ENCODE results near the gene USH2A. TPM values are rescaled to one million over a fixed set of nuclear protein-coding genes. Genes with fewer than 3 reads are reported as not detected.
A peak's percentile ranks its signal among the peaks of the same experiment; 100 is the strongest.

USH2A gene
- total RNA-seq, 6 donors from 2014 or later, result under 0.01 to 0.11 TPM; not detected in 4

DNA sequence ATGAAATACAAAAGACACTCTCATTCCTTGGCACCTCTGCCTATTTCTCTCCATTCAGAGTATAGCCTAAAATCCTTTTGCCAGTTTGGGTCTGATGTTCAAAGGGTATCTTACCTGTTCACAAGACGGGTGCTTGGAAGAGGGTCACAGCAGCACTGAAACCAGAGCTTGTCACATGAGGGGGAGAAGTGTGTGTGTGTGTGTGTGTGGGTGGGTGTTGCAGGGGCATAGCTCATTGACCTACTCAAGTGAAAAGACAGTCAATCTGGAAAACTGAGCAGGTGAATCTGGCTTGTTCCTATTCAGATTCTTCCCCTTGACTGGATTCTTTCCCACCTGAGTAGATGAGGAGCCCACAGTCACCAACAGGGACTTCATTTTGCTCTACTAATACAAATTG, 792.2 kb downstream of the USH2A start:
- ATAC-seq (ENCODE audit: low FRiP score in 2 of 2) (no peak), DNase-seq (no peak)
- no peak overlapping the region for H3K4me3 ChIP-seq
- no peaks in the 10 kb centered on the region for H3K4me1 ChIP-seq
- H3K27ac ChIP-seq, result no peak overlapping the region
- no peaks in the 10 kb centered on the region for H3K27me3 ChIP-seq
- H3K36me3 ChIP-seq, result no peaks in the 10 kb centered on the region
- H3K9me3 ChIP-seq, result no peaks in the 10 kb centered on the region
- WGBS, 2 donors, result 68 to 89% methylated on average over 1 of the region's 1 CpG
- TF ChIP-seq POLR2A (IDR thresholded peaks at IDR 0.05), result no peak
- no peak for TF ChIP-seq EP300 (IDR thresholded peaks at IDR 0.05)
- TF ChIP-seq, protein P1, sequence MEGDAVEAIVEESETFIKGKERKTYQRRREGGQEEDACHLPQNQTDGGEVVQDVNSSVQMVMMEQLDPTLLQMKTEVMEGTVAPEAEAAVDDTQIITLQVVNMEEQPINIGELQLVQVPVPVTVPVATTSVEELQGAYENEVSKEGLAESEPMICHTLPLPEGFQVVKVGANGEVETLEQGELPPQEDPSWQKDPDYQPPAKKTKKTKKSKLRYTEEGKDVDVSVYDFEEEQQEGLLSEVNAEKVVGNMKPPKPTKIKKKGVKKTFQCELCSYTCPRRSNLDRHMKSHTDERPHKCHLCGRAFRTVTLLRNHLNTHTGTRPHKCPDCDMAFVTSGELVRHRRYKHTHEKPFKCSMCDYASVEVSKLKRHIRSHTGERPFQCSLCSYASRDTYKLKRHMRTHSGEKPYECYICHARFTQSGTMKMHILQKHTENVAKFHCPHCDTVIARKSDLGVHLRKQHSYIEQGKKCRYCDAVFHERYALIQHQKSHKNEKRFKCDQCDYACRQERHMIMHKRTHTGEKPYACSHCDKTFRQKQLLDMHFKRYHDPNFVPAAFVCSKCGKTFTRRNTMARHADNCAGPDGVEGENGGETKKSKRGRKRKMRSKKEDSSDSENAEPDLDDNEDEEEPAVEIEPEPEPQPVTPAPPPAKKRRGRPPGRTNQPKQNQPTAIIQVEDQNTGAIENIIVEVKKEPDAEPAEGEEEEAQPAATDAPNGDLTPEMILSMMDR (IDR thresholded peaks at IDR 0.05), result no peak
- TF ChIP-seq POLR2AphosphoS5 (IDR thresholded peaks at IDR 0.05), result no peak

DNA sequence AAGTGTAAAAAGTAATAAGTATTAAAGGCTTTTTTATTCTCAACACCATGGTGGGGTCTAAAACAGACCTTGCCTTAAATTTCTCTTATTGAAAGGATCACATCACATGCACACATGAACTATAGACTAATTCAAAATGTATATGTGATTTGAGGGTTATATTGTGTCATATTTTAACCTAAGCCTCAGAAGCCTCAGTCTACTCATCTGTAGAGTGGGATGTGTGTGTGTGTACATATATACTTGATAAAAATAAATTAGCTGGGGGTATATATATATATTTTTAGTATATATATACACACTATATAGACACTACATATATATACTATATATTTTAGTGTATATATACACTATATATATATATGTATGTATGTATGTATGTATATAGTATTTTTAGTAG, 797.3 kb downstream of the USH2A start:
- H3K9me3 ChIP-seq, result no peaks in the 10 kb centered on the region
- H3K27me3 ChIP-seq, result no peaks in the 10 kb centered on the region
- H3K4me1 ChIP-seq, result no peaks in the 10 kb centered on the region
- no peak for ATAC-seq (ENCODE audit: low FRiP score in 2 of 2)
- DNase-seq, result no peak
- TF ChIP-seq POLR2AphosphoS5 (IDR thresholded peaks at IDR 0.05) (no peak), POLR2A (IDR thresholded peaks at IDR 0.05) (no peak), EP300 (IDR thresholded peaks at IDR 0.05) (no peak)
- TF ChIP-seq, protein P1 (IDR thresholded peaks at IDR 0.05), result no peak
- peaks cover 0 to 22% (median 3%) of the 10 kb centered on the region in 4 donors for H3K36me3 ChIP-seq
- H3K4me3 ChIP-seq, result no peak overlapping the region
- H3K27ac ChIP-seq, result no peak overlapping the region

DNA sequence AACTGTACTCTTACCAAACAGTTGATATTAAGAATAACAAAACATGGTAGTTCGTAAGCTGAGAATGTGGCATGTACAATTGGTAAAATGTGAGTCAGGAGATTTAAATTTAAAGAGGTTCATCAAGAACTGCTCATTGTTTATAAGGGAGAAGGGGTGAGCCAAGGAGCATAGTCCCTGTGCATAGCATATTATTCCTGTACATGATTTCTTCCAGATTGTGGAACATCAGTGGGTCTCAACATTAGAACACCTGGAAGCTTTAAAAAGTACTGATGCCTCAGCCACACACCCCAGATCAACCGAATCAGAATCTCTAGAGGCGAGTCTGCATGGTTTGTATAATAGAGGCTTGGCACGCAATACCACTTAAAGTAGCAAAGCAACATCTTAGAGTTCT, 800.1 kb downstream of the USH2A start:
- Histone ChIP-seq H3K27ac (no peak overlapping the region), H3K9me3 (no peaks in the 10 kb centered on the region), H3K4me1 (peaks cover 0 to 2% (median 0%) of the 10 kb centered on the region in 4 donors), H3K36me3 (peaks cover 0 to 48% (median 9%) of the 10 kb centered on the region in 4 donors), H3K4me3 (no peak overlapping the region), H3K27me3 (no peaks in the 10 kb centered on the region)
- WGBS, 2 donors, result 92 to 93% methylated on average over 4 of the region's 4 CpGs
- DNase-seq (no peak), ATAC-seq (ENCODE audit: low FRiP score in 2 of 2) (no peak)
- TF ChIP-seq POLR2AphosphoS5 (IDR thresholded peaks at IDR 0.05) (no peak), POLR2A (IDR thresholded peaks at IDR 0.05) (no peak), EP300 (IDR thresholded peaks at IDR 0.05) (no peak)
- TF ChIP-seq, protein P1 (IDR thresholded peaks at IDR 0.05), result no peak

DNA sequence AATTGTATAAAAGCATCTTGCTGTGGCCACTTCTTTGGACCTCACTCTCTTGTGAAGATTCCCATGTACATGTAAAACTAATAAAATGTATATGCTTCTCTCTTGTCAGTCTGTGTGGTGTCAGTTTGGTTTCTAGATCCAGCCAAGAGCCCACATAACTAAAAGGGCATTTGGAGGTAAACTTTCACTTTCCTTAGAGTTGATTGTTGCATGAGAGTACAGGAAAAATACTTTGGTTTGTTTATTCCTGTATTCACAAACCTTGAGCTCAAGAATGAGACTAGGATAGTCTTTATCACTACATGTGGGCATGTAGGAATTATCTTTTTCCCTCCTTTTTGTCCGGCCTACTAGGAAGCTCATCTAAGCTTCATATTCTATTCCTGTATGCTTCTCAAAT, 805.3 kb downstream of the USH2A start:
- peaks cover 0 to 57% (median 9%) of the 10 kb centered on the region in 4 donors for H3K36me3 ChIP-seq
- no peak for DNase-seq
- H3K4me1 ChIP-seq, result peaks cover 0 to 3% (median 1%) of the 10 kb centered on the region in 4 donors
- WGBS, 2 donors, result 59 to 64% methylated on average over 1 of the region's 1 CpG
- TF ChIP-seq POLR2A (IDR thresholded peaks at IDR 0.05) (no peak), POLR2AphosphoS5 (IDR thresholded peaks at IDR 0.05) (no peak), EP300 (IDR thresholded peaks at IDR 0.05) (no peak)
- TF ChIP-seq, protein P1 (IDR thresholded peaks at IDR 0.05), result no peak
- H3K9me3 ChIP-seq, result no peaks in the 10 kb centered on the region
- H3K27me3 ChIP-seq, result no peaks in the 10 kb centered on the region
- H3K4me3 ChIP-seq, result no peak overlapping the region
- ATAC-seq (ENCODE audit: low FRiP score in 2 of 2), result no peak
- no peak overlapping the region for H3K27ac ChIP-seq

DNA sequence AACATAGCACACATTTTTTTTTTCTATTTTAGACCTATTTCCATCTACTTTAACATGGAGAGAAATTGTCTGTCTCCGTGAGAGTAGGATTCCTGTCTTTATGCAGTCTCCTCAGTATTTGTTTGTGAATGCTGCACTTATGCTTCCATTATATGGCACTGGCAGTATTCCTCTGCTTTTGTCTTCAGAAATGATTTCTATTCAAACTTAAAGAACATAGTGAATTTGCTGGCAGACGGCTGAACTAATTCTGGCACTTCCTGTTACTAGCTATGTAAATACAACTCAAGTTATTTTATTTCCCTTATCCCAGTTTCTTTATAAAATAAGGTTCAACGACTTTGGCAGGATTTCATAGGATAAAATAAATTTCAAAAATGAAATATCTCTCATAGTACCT, 810.9 kb downstream of the USH2A start:
- H3K4me1 ChIP-seq, result peaks cover 0 to 4% (median under 1%) of the 10 kb centered on the region in 4 donors
- peak overlapping the region in 1 of 4 donors; percentile 50 for H3K27ac ChIP-seq
- H3K9me3 ChIP-seq, result no peaks in the 10 kb centered on the region
- no peaks in the 10 kb centered on the region for H3K27me3 ChIP-seq
- ATAC-seq (ENCODE audit: low FRiP score in 2 of 2), result no peak
- DNase-seq, result no peak
- H3K36me3 ChIP-seq, result peaks cover 0 to 52% (median 5%) of the 10 kb centered on the region in 4 donors
- TF ChIP-seq POLR2AphosphoS5 (IDR thresholded peaks at IDR 0.05) (no peak), EP300 (IDR thresholded peaks at IDR 0.05) (no peak), POLR2A (IDR thresholded peaks at IDR 0.05) (no peak)
- TF ChIP-seq, protein P1 (IDR thresholded peaks at IDR 0.05), result no peak
- H3K4me3 ChIP-seq, result no peak overlapping the region
- 29 to 39% methylated on average over 3 of the region's 3 CpGs for WGBS, 2 donors
